Measurements from ENCODE around the gene AARS2. TPM values are rescaled to one million over a fixed set of nuclear protein-coding genes. Genes with fewer than 3 reads are reported as not detected.

The AARS2 gene
- total and polyA plus RNA-seq, 7 donors = 2.2 to 7.4 (median 4.4) TPM

GRCh38 chr6:44272999-44273566, 40.1 kb downstream of the AARS2 start:
- 84 to 86% (median 85%) methylated on average over 23 of the region's 23 CpGs for WGBS, 3 donors
- H3K27ac ChIP-seq = no peak overlapping the region
- peaks cover 0 to 46% (median 15%) of the 10 kb centered on the region in 3 donors for H3K27me3 ChIP-seq (ENCODE audit: insufficient read depth in 3 of 3, low read length in 2 of 3)
- DNase-seq = peak in 1 of 2 donors; percentile 25
- TF ChIP-seq CTCF (IDR thresholded peaks at IDR 0.05) = no peak
- H3K9me3 ChIP-seq = no peaks in the 10 kb centered on the region
- no peak overlapping the region for H3K4me3 ChIP-seq
- H3K36me3 ChIP-seq (ENCODE audit: insufficient read depth in 1 of 2, low read depth in 1 of 2) = no peaks in the 10 kb centered on the region
- intact Hi-C loops (cut with DNase I) = no loop called here
- ATAC-seq = no peak
- no peaks in the 10 kb centered on the region for H3K4me1 ChIP-seq

GRCh38 chr6:44272529-44272928, 40.6 kb downstream of the AARS2 start:
- Histone ChIP-seq H3K4me3 (no peak overlapping the region), H3K36me3 (ENCODE audit: insufficient read depth in 1 of 2, low read depth in 1 of 2) (no peaks in the 10 kb centered on the region), H3K27ac (no peak overlapping the region), H3K4me1 (no peaks in the 10 kb centered on the region), H3K9me3 (no peaks in the 10 kb centered on the region), H3K27me3 (ENCODE audit: insufficient read depth in 3 of 3, low read length in 2 of 3) (peaks cover 0 to 41% (median 15%) of the 10 kb centered on the region in 3 donors)
- intact Hi-C loops (cut with DNase I) = no loop called here
- no peak for TF ChIP-seq CTCF (IDR thresholded peaks at IDR 0.05)
- no peak for DNase-seq
- 86 to 93% (median 91%) methylated on average over 3 of the region's 3 CpGs for WGBS, 3 donors
- ATAC-seq = no peak

- ATAC-seq (no peak), DNase-seq (no peak)
- Histone ChIP-seq H3K27me3 (ENCODE audit: insufficient read depth in 3 of 3, low read length in 2 of 3) (peaks cover 0 to 39% (median 15%) of the 10 kb centered on the region in 3 donors), H3K36me3 (ENCODE audit: insufficient read depth in 1 of 2, low read depth in 1 of 2) (no peaks in the 10 kb centered on the region), H3K27ac (no peak overlapping the region), H3K4me3 (no peak overlapping the region), H3K4me1 (no peaks in the 10 kb centered on the region), H3K9me3 (no peaks in the 10 kb centered on the region)
- TF ChIP-seq CTCF (IDR thresholded peaks at IDR 0.05) = no peak
- 47 to 60% (median 56%) methylated on average over 3 of the region's 3 CpGs for WGBS, 3 donors
- intact Hi-C loops (cut with DNase I) = no loop called here
These were observed 41.2 kb downstream of the AARS2 start for GRCh38 chr6:44271914-44272313.

- DNase-seq (peak in 1 of 2 donors; percentile 12), ATAC-seq (no peak)
- intact Hi-C loops (cut with DNase I) = no loop called here
- Histone ChIP-seq H3K4me1 (no peaks in the 10 kb centered on the region), H3K36me3 (ENCODE audit: insufficient read depth in 1 of 2, low read depth in 1 of 2) (no peaks in the 10 kb centered on the region), H3K9me3 (no peaks in the 10 kb centered on the region), H3K27me3 (ENCODE audit: insufficient read depth in 3 of 3, low read length in 2 of 3) (peaks cover 0 to 34% (median 15%) of the 10 kb centered on the region in 3 donors), H3K27ac (no peak overlapping the region), H3K4me3 (no peak overlapping the region)
- no peak for TF ChIP-seq CTCF (IDR thresholded peaks at IDR 0.05)
- 83 to 89% (median 89%) methylated on average over 6 of the region's 6 CpGs for WGBS, 3 donors
These were observed 41.8 kb downstream of the AARS2 start for GRCh38 chr6:44271406-44271723.
